Activated CD4-positive, alpha-beta memory T cell treated with anti-CD3 and anti-CD28 coated beads, Interleukin-2, amount 10 ng/mL, durations not matched to agents 7 days and 5 days (primary cell): ENCODE results near the gene COA8. TPM values are rescaled to one million over a fixed set of nuclear protein-coding genes. Genes with fewer than 3 reads are reported as not detected.

Source experiments
- CTCF ChIA-PET: fragments of 350-600 bp; sonication (Branson Sonifier 250); formaldehyde crosslinking; loops from one replicate; lab custom pipeline; 2021; ENCODE audit warnings: antibody characterized with exemption, inconsistent platforms; lab: Charles Lee
- POLR2A ChIA-PET: fragments of 350-600 bp; sonication (Branson Sonifier 250); formaldehyde crosslinking; loops from one replicate; lab custom pipeline; 2021; ENCODE audit warnings: antibody characterized with exemption; lab: Charles Lee
- DNase-seq: peaks from one replicate; pipeline ENCODE4 v3.0.0-alpha.2; 2020
- H3K27ac Mint-ChIP-seq: one replicate; pipeline ENCODE4 v1.8.0; 2021; ENCODE audit warnings: mild to moderate bottlenecking, mixed read lengths
- H3K27me3 Mint-ChIP-seq: one replicate; pipeline ENCODE4 v1.8.0; 2021; ENCODE audit warnings: mixed read lengths
- H3K36me3 Mint-ChIP-seq: one replicate; pipeline ENCODE4 v1.8.0; 2021; ENCODE audit warnings: low read depth, mixed read lengths
- H3K4me1 Mint-ChIP-seq: one replicate; pipeline ENCODE4 v1.8.0; 2021; ENCODE audit warnings: mixed read lengths
- H3K4me3 Mint-ChIP-seq: one replicate; pipeline ENCODE4 v1.8.0; 2021; ENCODE audit warnings: mild to moderate bottlenecking, mixed read lengths
- H3K9me3 Mint-ChIP-seq: one replicate; pipeline ENCODE4 v1.8.0; 2021; ENCODE audit warnings: mixed read lengths
- total RNA-seq, 2 experiments: library from RNA; stranded (reverse); gene quantifications; one replicate each; pipeline ENCODE4 v1.2.3, GENCODE V29; 2021

COA8 gene
- total RNA-seq, 2 experiments from 2014 or later, result 27.5 to 31.0 TPM

DNA sequence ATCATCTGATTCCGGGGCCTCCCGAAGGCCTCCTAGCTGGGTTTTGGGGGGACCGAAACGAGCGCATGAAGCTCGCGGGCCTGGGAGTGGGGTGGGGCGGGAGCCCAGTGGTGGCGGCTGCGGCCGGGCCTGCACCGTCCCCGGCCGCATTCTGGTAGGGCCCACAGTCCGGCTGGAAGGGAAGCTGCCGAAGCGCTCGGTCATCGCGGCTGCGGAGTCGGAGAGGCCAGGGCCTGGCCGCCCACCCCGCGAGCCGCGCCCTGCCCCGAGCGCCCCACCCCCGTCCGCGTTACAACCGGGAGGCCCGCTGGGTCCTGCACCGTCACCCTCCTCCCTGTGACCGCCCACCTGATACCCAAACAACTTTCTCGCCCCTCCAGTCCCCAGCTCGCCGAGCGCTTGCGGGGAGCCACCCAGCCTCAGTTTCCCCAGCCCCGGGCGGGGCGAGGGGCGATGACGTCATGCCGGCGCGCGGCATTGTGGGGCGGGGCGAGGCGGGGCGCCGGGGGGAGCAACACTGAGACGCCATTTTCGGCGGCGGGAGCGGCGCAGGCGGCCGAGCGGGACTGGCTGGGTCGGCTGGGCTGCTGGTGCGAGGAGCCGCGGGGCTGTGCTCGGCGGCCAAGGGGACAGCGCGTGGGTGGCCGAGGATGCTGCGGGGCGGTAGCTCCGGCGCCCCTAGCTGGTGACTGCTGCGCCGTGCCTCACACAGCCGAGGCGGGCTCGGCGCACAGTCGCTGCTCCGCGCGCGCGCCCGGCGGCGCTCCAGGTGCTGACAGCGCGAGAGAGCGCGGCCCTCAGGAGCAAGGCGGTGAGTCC lies 66.1 kb downstream of the COA8 start, which contains the start of gene KLC1:
TSS of gene KLC1 (plus strand) at position 528 of the 819 bp plus-strand sequence. CDS start 25,354 bp downstream, outside the sequence.
- POLR2A ChIA-PET, result interaction anchor here (0.7 to 4.3 kb wide), 11 partner anchors 10 to 1124 kb away, joined by 3 to 26 read pairs (median 4); partner anchors contain the start of genes BAG5, SIVA1, XRCC3 and ZFYVE21
- no peaks in the 10 kb centered on the region for H3K9me3 Mint-ChIP-seq
- H3K27ac Mint-ChIP-seq, result peak within 1 kb of the TSS; percentile 87
- no peaks in the 10 kb centered on the region for H3K27me3 Mint-ChIP-seq
- peak within 1 kb of the TSS; percentile 88 for H3K4me3 Mint-ChIP-seq
- H3K36me3 Mint-ChIP-seq, result peaks cover 12% of the 10 kb centered on the region
- CTCF ChIA-PET, result interaction anchor here (2.0 kb wide), 1 partner anchor 21 kb away, joined by 4 read pairs; no protein-coding TSS in a partner anchor
- peaks cover 49% of the 10 kb centered on the region for H3K4me1 Mint-ChIP-seq
- DNase-seq, result peak; percentile 86

DNA sequence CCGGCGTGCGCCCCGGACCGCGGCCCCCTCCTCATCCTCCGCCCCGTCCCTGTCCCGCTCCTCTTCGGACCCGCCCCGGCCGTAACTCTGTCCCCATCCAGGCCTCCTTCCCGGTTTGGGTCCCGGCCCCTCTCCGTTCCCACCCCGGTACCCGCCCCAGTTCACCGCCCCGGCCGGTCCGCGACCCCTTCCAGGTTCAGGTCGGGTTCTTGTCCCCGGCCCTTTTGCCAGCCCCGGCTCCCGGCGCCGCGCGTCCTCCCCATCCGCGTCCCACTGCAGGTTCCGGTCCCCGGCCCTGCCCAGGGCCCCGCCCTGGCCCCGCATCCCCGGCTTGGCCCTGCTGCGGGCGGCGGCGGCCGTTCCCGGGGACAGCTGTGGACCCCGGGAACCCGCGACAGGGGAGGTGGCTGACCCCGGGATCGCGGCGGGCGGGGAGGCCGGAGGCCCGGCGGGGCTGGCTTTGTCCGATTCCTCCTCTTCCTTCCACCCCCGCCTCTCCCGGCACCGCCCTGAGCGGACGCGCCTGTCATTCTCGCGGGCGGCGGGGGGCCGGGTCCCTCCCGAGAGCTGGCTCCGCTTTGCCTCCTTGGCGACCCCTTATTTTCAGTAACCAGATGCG lies 66.9 kb downstream of the COA8 start:
- Mint-ChIP-seq H3K27ac (peak overlapping the region; percentile 73), H3K36me3 (peaks cover 16% of the 10 kb centered on the region), H3K4me1 (peaks cover 49% of the 10 kb centered on the region), H3K4me3 (peak overlapping the region; percentile 88), H3K27me3 (no peaks in the 10 kb centered on the region), H3K9me3 (no peaks in the 10 kb centered on the region)
- POLR2A ChIA-PET, result interaction anchor here (0.8 to 4.3 kb wide), 10 partner anchors 9 to 100 kb away, joined by 3 to 26 read pairs (median 4); partner anchors contain the start of genes BAG5, XRCC3 and ZFYVE21
- DNase-seq, result peak; percentile 65
- CTCF ChIA-PET, result interaction anchor here (2.0 kb wide), 1 partner anchor 22 kb away, joined by 4 read pairs; no protein-coding TSS in a partner anchor

DNA sequence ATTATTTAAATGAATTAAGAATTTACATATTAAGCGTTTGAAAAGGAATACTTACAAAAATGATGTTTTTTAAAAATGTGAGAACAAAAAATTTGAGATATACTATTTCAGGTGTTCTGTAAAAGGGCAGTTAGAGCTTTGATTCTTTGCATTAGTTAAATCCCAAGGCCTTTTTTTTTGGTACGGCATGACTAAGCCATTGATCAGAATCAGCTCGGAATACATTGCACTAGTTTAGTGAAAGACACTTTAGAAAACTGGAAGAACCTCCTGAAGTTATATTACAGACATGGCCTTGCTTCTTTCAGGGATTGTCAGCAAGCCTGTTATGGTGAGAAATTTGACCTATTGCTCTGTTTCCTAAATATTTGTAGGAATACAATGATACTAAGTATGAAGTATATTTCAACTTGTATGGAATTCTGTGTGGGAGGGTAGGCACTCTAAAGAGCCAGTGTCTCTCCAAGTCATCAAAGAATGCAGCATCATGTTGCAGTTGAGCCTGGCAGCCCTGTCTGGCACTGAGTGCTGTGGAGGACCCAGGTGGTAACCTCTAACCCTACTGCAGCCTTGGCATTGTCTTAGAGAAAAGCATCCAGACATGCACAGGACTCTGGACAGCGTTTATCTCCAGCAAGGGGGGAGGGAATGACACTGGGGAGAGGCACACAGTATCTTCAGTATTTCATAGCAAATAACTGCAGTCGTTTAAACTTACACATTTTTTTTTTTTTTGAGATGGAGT lies 67.8 kb downstream of the COA8 start:
- H3K4me3 Mint-ChIP-seq, result peak overlapping the region; percentile 88
- ChIA-PET CTCF (interaction anchor here (2.0 kb wide), 1 partner anchor 23 kb away, joined by 4 read pairs; no protein-coding TSS in a partner anchor), POLR2A (interaction anchor here (0.8 to 4.3 kb wide), 4 partner anchors 10 to 101 kb away, joined by 3 to 26 read pairs (median 4); partner anchors contain the start of gene BAG5)
- peak overlapping the region; percentile 73 for H3K27ac Mint-ChIP-seq
- H3K4me1 Mint-ChIP-seq, result peaks cover 48% of the 10 kb centered on the region
- H3K9me3 Mint-ChIP-seq, result no peaks in the 10 kb centered on the region
- H3K27me3 Mint-ChIP-seq, result no peaks in the 10 kb centered on the region
- peaks cover 21% of the 10 kb centered on the region for H3K36me3 Mint-ChIP-seq
- DNase-seq, result no peak

DNA sequence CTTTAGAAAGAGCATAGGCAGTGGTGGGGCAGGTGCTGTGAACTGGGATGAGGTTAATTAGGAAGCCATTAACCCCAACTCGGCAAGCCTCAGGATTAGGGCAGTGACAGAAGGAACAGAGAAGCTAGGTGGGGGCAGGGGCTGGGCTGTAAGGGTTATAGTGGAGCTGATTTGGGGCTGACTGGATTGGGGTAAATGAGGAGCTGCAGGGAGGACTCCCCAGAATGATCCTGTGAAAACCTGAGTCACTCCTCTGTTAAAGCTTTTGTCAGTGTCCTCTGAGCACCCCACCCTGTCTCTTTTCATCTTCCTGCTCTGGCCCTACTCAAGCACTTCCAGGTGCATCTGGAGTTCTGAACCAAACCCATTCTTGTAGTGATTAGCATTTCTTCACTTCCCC lies 70.6 kb downstream of the COA8 start:
- Mint-ChIP-seq H3K36me3 (peaks cover 34% of the 10 kb centered on the region), H3K4me3 (no peak overlapping the region), H3K9me3 (no peaks in the 10 kb centered on the region), H3K4me1 (peaks cover 49% of the 10 kb centered on the region), H3K27me3 (no peaks in the 10 kb centered on the region), H3K27ac (no peak overlapping the region)
- no peak for DNase-seq
- ChIA-PET POLR2A (no interaction called here), CTCF (no interaction called here)

DNA sequence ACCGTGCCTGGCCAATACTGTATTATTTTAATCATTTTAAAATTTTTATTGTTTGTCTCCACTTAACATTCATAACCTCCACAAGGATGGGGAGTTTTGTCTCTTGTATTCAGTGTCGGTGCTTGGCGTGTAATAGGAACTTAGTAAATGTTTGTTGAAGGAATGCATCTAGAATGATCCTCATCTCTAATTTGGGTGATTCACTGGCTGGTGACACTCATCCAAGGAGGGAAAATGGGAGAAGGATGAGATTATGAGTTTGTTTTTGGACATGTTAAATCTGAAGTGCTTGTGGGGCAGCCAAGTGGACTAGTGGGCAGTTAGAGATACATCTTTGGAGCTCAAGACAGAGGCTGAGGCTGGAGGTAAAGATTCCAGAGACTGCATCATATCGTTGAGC lies 71.4 kb downstream of the COA8 start:
- H3K27ac Mint-ChIP-seq, result peak overlapping the region; percentile 38
- peaks cover 54% of the 10 kb centered on the region for H3K4me1 Mint-ChIP-seq
- DNase-seq, result no peak
- no peaks in the 10 kb centered on the region for H3K9me3 Mint-ChIP-seq
- ChIA-PET POLR2A (no interaction called here), CTCF (no interaction called here)
- no peak overlapping the region for H3K4me3 Mint-ChIP-seq
- peaks cover 39% of the 10 kb centered on the region for H3K36me3 Mint-ChIP-seq
- no peaks in the 10 kb centered on the region for H3K27me3 Mint-ChIP-seq

- Mint-ChIP-seq H3K4me1 (peaks cover 36% of the 10 kb centered on the region), H3K36me3 (peaks cover 35% of the 10 kb centered on the region), H3K4me3 (no peak overlapping the region), H3K27ac (no peak overlapping the region), H3K9me3 (no peaks in the 10 kb centered on the region), H3K27me3 (no peaks in the 10 kb centered on the region)
- POLR2A ChIA-PET, result interaction anchor here (0.7 kb wide), 1 partner anchor 10 kb away, joined by 3 read pairs; the partner anchor contains the start of gene KLC1
- CTCF ChIA-PET, result no interaction called here
- DNase-seq, result no peak
Measured at GRCh38 chr14:103638594-103638993, 75.8 kb downstream of the COA8 start.

Other genes starting within 250 kb of the COA8 start
- gene EIF5, start 228.7 kb upstream of the COA8 start, total RNA-seq, result 100 to 1,000 TPM; 188 to 197 TPM
- gene MARK3, start 177.5 kb upstream of the COA8 start, total RNA-seq, result 10 to 100 TPM; 76.0 to 84.2 TPM
- gene CKB, start 40.1 kb upstream of the COA8 start, total RNA-seq, result 1 to 10 TPM; 3.8 to 5.5 TPM
- 1 to 10 TPM; 4.5 to 5.1 TPM for gene TRMT61A, start 33.8 kb upstream of the COA8 start, total RNA-seq
- 10 to 100 TPM; 29.1 to 29.9 TPM for gene BAG5, start 303 bp upstream of the COA8 start, total RNA-seq
- gene KLC1, start 66.3 kb downstream of the COA8 start, total RNA-seq, result 100 to 1,000 TPM; 152 to 160 TPM
- 10 to 100 TPM; 35.9 to 39.6 TPM for gene XRCC3, start 152.5 kb downstream of the COA8 start, total RNA-seq
- 10 to 100 TPM; 17.4 to 17.8 TPM for gene ZFYVE21, start 152.8 kb downstream of the COA8 start, total RNA-seq